ENCODE data around the gene KRTAP10-9.
"Not testable (repeated sequence)": the region's sequence is repeated elsewhere in the genome, so short reads cannot be mapped to it uniquely, and the experiment has no call there.

The KRTAP10-9 gene

GRCh38 chr21:44643741-44644310 lies 16.9 kb downstream of the KRTAP10-9 start:
- no peak for DNase-seq (ENCODE audit: low spot score)

DNA sequence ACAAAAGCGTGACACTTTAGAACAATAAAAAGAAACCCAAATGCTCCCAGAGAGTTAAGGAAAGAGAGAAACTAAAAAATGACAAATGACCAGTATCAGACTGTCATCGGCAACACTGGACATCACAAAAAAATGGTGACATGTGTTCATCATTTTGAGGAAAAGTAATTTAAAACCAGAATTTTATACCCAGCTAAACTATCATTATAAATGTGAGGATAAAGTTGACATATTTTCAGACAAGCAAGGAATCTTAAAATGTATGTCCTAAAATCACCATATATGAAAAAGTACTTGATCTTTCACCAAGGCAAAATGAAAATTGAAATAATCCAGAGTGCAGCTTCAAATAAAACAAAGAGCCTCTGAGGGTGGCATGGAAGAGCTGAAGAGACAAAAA lies 18.0 kb downstream of the KRTAP10-9 start:
- no peak for DNase-seq (ENCODE audit: low spot score)

DNA sequence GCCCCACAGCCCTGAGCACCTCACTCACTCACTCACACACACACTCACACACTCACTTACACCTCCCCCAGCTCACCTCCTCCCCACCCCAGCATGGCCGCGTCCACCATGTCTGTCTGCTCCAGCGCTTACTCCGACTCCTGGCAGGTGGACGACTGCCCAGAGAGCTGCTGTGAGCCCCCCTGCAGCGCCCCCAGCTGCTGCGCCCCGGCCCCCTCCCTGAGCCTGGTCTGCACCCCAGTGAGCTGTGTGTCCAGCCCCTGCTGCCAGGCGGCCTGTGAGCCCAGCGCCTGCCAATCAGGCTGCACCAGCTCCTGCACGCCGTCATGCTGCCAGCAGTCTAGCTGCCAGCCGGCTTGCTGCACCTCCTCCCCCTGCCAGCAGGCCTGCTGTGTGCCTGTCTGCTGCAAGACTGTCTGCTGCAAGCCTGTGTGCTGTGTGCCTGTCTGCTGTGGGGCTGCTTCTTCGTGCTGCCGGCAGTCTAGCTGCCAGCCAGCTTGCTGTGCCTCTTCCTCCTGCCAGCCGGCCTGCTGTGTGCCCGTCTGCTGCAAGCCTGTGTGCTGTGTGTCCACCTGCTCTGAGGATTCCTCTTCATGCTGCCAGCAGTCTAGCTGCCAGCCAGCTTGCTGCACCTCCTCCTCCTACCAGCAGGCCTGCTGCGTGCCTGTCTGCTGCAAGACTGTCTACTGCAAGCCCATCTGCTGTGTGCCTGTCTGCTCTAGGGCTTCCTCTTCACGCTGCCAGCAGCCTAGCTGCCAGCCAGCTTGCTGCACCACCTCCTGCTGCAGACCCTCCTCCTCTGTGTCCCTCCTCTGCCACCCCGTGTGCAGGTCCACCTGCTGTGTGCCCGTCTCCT lies 19.7 kb downstream of the KRTAP10-9 start, which contains the start of gene KRTAP10-11:
KRTAP10-11 (plus strand) TSS at position 49 of the 856 bp plus-strand sequence; CDS start at position 94, 45 bp downstream.
- DNase-seq (ENCODE audit: low spot score), result not testable (repeated sequence)

DNA sequence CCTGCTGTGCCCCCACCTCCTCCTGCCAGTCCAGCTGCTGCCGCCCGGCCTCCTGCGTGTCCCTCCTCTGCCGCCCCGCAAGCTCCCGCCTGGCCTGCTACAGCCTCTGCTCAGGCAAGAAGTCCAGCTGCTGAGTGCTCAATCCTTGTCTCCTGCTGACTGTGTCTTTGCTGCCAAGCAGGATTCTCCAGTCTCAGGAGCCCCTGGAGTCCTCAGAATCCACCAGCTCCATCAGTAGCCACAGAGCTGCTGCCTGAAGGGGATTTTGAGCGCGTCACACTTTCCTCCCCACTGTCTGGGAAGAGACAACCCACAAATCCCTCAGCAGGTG lies 20.3 kb downstream of the KRTAP10-9 start:
- no peak for DNase-seq (ENCODE audit: low spot score)

DNA sequence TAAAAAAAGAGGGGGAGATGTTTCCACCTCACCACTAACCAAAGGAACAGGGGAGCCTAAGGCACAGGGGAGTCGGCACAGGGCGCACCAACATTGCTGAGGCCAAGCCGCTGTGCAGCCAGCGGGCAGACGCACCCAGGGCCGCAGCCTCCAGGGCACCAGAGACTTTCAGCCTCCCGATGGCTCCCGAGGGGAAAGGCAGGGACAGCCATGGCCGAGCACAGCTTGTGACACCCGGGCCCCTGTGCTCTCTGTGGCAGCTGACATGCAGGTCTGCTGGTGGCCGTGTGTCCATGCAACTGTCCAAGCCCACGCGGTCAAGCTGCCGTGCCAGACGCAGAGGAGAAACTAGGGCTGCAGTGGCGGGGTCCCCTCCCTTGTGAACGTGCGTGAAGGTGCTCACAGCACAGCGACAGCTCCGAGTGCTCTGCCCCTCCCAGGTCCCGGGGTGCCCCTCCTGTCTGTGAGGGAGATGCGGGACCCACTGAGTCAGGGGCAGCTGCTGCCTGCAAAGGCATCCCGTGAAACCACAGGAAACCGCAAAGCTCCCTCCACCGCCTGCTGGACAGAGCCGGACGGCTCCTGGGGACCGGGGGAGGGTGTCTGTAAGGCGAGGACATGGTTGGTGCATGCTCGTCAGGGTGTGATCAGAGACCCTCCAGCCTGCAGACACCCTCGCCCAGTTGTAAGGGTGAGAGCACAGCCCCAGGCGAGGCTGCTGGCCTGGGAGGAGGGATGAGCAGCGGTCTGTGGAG lies 21.8 kb downstream of the KRTAP10-9 start:
- no peak for DNase-seq (ENCODE audit: low spot score)

DNA sequence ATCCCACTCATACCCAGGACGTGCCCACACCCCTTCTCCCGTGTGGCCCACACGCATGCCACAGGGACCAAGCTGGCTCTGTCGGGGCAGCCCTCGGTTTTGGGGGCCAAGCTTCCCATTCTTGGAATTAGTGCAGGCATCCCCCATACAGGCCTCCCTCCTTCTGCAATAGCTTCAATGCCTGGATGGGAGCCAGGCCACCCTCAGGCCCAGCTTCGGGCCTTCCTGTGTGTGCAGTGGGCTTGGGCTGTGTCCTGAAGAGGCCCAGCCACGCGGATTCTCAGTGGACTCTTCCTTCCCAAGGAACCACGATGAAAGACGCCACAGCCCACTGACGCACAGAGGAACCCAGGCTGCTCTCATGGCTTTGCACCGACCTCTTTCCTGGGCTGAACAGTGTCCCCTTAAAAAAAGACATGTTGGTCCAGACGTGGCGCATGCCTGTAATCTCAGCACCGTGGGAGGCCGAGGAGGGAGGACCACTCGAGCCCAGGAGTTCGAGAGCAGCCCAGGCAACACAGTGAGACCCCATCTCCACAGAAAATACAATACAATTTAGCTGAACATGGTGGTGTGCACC lies 22.7 kb downstream of the KRTAP10-9 start:
- DNase-seq (ENCODE audit: low spot score), result no peak

DNA sequence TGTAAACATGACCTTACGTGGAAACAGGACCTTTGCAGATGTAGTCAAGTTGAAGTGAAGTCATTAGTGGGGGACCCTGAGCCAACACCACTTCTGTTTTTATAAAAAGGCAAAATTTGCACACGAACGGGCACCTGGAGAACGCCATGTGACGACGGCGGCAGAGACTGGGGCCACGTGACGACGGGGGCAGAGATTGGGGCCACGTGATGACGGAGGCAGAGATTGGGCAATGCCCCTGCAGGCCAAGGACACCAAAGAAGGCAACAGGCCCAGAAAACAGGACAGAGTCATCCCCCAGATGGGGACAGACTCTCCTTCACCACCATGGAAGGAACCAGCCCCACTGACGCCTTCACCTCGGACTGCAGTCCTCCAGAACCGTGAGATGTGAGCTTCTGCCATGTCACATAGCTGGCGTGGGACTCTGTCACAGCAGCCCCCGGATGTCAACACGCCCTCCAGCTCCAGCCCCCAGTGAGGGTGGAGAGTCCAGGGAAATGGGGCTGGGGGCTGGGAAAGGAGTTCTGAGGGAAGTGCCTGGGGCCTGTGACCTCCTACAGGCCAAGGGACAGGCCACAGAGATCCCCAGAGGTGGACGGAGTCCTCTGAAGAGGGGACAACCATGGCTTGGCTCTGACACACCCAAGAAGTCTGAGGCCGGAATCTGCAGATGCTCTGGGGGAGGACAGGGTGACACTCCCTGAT lies 23.5 kb downstream of the KRTAP10-9 start:
- no peak for DNase-seq (ENCODE audit: low spot score)

- DNase-seq (ENCODE audit: low spot score), result no peak
Measured at GRCh38 chr21:44650973-44651675, 24.2 kb downstream of the KRTAP10-9 start.

DNA sequence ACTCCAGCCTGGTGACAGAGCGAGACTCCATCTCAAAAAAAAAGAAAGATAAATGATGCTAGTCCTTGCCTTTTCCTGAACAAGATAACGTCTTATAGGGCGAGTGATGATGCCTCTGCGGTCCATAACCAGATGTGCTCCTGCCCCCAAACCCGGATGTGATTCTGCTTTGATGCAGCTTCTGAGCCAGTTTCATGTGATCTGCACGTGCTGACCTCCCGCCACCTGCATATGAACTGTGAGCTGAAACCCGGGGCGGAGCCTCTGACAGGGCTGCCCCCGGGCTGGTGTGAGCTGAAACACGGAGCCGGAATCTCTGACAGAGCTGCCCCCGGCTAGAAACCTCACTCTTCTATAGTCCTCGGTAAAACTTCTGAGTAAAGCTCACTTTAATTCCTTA lies 26.2 kb downstream of the KRTAP10-9 start:
- no peak for DNase-seq (ENCODE audit: low spot score)

DNA sequence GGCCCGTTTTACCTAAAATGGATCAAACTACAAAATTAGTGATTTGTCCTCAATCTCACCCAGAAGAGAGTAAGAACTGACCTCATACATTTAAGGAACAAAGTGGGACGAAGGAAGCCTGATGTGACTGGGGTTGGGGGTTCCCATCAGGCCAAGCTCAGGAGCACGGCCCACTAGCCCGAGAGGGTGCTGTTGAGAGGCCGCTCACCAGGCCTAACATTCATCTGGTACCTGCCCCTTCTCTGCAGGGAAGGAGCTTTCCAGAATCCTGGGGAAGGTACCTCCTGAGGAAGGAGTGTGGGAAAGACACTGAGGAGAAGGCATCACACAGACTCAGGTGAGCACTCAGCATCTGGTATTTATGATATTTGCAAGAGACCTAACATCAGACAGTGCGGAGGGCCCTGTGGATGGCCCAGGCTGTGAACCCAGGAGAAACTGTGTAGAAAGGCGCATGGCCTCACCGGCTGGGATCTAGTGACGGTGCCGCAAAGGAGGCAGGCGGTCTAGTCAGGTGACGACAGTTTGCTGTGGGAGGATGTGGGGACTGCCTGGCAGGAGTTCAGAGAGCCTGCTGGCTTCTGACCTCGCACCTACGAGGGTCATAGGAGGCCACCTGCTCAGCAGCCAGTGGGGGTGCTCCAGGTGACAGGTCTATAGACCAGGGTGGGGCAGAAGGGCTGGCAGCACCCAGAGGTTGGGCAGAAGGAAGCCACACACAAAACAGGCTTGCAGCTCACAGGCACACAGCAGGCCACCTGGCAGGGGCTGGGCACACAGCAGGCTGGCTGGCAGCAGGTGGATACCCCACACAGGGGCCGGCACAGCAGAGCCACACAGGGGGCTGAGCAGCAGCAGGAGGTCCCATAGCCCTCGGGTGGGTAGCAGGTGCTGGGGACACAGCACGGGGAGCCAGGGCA lies 27.0 kb downstream of the KRTAP10-9 start:
- DNase-seq (ENCODE audit: low spot score), result no peak

- no peak for DNase-seq (ENCODE audit: low spot score)
Measured at GRCh38 chr21:44654576-44655175, 27.8 kb downstream of the KRTAP10-9 start, which contains the start of gene KRTAP12-4. TSS of gene KRTAP12-4 (minus strand) at chr21:44654659. CDS start at chr21:44654614, 45 bp downstream.

DNA sequence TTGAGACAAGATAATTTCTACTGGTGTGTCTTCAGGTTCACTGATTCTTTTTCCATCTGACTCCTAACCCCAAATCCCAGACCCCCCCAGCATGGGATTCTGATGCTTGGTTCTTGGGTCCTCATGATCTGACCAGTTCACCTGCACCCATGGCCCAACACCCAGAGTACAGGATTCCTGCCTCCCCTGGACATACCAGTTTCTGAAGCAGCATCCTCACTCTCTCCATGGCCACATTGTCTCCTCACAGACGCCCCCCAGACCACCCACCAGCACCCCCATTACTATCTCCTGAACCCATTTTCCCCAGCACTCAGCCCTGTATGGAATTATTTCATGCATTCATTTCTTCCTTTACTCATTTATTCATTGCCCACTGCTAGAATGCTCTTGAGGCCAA lies 30.0 kb downstream of the KRTAP10-9 start:
- DNase-seq (ENCODE audit: low spot score), result no peak

DNA sequence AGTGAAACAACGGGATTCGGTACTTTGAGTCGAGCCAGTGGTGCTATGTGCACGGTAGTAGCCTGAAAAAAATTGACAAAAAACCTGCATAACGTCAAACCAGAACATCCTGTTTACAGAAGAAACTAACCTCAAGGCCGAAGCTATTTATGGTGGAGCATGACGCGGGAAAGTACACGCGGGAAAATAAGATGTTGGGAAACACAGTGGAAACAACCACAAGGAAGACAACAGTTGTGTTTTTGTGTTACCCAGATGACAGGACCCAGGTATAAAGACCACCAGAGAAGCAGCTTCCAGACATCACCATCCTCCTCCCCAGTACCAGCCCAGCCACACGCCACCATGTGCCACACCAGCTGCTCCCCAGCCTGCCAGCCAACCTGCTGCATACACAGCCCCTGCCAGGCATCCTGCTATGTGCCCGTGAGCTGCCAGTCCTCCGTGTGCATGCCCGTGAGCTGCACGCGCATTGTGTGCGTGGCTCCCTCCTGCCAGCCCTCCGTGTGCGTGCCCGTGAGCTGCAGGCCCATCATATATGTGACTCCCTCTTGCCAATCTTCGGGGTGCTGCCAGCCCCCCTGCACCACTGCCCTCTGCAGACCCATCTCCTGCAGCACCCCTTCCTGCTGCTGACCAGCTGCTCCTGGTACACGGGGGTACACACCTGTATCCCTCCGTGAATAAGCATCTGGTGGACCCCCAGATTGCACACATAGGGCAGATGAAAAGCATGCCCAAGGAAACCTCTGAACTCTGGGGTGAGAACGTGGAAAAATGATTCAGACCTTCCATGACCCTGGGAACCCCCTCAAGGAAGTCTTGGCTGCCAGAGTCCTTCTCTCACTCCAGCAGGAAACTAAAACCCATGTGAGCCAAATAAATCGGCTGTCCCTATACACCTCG lies 31.0 kb downstream of the KRTAP10-9 start, which contains the start of gene KRTAP12-3:
KRTAP12-3 (plus strand) TSS at position 298 of the 906 bp plus-strand sequence; CDS start at position 346, 48 bp downstream.
- no peak for DNase-seq (ENCODE audit: low spot score)

GRCh38 chr21:44658541-44658910 lies 31.6 kb downstream of the KRTAP10-9 start:
- no peak for DNase-seq (ENCODE audit: low spot score)

DNA sequence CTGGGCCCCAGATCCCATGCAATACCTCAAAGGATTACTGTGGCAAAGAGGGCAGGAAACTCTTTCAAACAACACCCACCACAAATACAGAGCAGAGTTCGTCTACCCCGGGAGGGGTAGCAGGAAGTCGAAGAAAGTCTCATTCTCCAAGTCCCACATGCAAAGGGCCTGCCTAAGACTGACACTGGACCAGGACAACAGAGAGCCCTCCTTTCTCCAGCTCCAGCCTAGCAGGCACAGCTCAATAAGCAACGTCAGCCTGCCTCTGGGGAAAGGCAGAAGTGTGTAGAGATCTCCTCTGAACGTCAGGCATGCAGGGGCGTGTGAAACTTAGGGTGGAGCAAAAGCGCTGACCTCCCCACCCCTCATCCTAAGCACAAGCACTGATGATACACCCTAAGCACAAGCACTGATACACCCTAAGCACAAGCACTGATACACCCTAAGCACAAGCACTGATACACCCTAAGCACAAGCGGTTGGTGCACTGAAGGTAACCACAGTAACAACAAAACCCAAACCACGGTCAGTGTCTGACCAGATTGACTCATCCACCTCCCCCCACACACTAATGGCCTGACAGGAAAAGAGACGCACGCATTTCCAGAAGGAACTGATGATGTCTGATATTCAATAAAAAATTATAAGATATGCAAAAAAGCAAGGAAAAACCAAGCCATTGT lies 32.2 kb downstream of the KRTAP10-9 start:
- no peak for DNase-seq (ENCODE audit: low spot score)

DNA sequence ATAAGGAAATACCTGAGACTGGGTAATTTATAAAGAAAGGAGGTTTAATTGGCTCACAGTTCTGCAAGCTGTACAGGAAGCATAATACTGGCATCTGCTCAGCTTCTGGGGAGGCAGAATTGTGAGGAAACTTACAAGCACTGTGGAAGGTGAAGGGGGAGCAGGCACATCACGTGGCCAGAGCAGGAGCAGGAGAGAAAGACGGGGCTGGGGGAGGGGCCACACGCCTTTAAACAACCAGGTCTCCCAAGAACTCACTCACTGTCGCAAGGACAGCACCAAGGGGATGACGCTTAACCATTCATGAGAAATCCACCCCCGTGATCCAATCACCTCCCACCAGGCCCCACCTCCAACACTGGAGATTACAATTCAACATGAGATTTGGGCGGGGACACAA lies 34.7 kb downstream of the KRTAP10-9 start:
- not testable (repeated sequence) for DNase-seq (ENCODE audit: low spot score)

- no peak for DNase-seq (ENCODE audit: low spot score)
Measured at GRCh38 chr21:44664691-44665090, 37.8 kb downstream of the KRTAP10-9 start.

Data from germinal center (tissue), 1 donor.